B cell (primary cell): ENCODE measurements around the gene P2RX7.

Experiments used
- EZH2 ChIP-seq: IDR thresholded peaks from 2 replicates; pipeline ENCODE4 v1.6.1; 2012; ENCODE audit warnings: borderline replicate concordance, low read depth, mild to moderate bottlenecking, moderate library complexity, low read length; ENCODE audit not compliant: insufficient read depth, poor library complexity, severe bottlenecking
- TF ChIP-seq, protein P1 (sequence below): fragments of 200-600 bp; IDR thresholded peaks from one replicate; pipeline ENCODE4 v1.8.0; 2022; ENCODE audit warnings: antibody characterized with exemption, mild to moderate bottlenecking

DNA sequence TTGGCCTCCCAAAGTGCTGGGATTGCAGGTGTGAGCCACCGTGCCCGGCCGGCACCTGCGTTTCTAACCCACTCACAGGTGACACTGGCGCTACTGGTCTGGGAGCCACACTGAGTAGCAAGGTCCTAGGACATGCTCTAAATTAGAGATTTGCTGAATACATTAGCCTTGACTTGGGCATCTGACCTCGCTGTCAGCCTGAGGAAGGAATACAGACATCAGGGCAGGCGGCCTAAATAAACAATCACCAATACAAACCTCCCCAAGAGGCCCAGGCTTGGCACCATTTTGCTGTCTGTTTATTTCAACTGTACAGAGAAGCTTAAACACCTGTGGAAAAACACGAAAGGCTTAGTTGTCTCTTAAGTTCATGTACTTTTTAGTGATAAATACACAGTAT lies 104.7 kb downstream of the P2RX7 start:
- TF ChIP-seq, protein P1, sequence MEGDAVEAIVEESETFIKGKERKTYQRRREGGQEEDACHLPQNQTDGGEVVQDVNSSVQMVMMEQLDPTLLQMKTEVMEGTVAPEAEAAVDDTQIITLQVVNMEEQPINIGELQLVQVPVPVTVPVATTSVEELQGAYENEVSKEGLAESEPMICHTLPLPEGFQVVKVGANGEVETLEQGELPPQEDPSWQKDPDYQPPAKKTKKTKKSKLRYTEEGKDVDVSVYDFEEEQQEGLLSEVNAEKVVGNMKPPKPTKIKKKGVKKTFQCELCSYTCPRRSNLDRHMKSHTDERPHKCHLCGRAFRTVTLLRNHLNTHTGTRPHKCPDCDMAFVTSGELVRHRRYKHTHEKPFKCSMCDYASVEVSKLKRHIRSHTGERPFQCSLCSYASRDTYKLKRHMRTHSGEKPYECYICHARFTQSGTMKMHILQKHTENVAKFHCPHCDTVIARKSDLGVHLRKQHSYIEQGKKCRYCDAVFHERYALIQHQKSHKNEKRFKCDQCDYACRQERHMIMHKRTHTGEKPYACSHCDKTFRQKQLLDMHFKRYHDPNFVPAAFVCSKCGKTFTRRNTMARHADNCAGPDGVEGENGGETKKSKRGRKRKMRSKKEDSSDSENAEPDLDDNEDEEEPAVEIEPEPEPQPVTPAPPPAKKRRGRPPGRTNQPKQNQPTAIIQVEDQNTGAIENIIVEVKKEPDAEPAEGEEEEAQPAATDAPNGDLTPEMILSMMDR, result no peak
- TF ChIP-seq EZH2, result no peak
